HEK293T (cell line): ENCODE results near the gene BCAP31.

Experiments used
- BHLHE40 ChIP-seq: fragments of 450-650 bp; IDR thresholded peaks from 2 replicates; pipeline ENCODE4 v1.6.1; 2016; ENCODE audit warnings: mild to moderate bottlenecking, moderate library complexity, borderline replicate concordance
- CTBP1 ChIP-seq: fragments of 450-650 bp; IDR thresholded peaks from 2 replicates; pipeline ENCODE4 v1.6.1; 2016; ENCODE audit warnings: borderline replicate concordance
- ELF4 ChIP-seq: fragments of 450-650 bp; IDR thresholded peaks from 2 replicates; pipeline ENCODE4 v1.6.1; 2017; ENCODE audit warnings: antibody characterized with exemption
- SP1 ChIP-seq: fragments of 450-650 bp; IDR thresholded peaks from 2 replicates; pipeline ENCODE4 v1.6.1; 2017
- TARDBP ChIP-seq: fragments of 450-650 bp; IDR thresholded peaks from 2 replicates; pipeline ENCODE4 v1.6.1; 2016

GRCh38 chrX:153662266-153662665 is 61.9 kb downstream of the BCAP31 start:
- TF ChIP-seq CTBP1 (no peak), TARDBP (no peak), ELF4 (no peak), SP1 (no peak), BHLHE40 (no peak)
